Panc1 (cell line): ENCODE data around the gene FGF11. TPM values are rescaled to one million over a fixed set of nuclear protein-coding genes. Genes with fewer than 3 reads are reported as not detected.

Source experiments
- ATAC-seq: fragments of 200-7000 bp; cut with Tn5 transposase; 2 replicates; pipeline ENCODE4 v1.9.1; 2020; ENCODE audit warnings: mild to moderate bottlenecking, moderate library complexity
- BruUV-seq: library from RNA; stranded (reverse); fragments of 400-500 nt; replicated peaks from 2 replicates; lab custom pipeline; 2021; lab: Mats Ljungman, UMichigan
- CTCF ChIA-PET: fragments of 300-600 bp; sonication (Branson Sonifier 250); formaldehyde crosslinking; loops from one replicate; lab custom pipeline; 2022; ENCODE audit warnings: antibody characterized with exemption; lab: Charles Lee
- POLR2A ChIA-PET: fragments of 300-600 bp; sonication (Branson Sonifier 250); formaldehyde crosslinking; loops from one replicate; lab custom pipeline; 2022; ENCODE audit warnings: antibody characterized with exemption; lab: Charles Lee
- DNase-seq: peaks from one replicate; pipeline ENCODE4 v3.0.0-alpha.2; 2010; ENCODE audit warnings: low read depth, low spot score
- H3K27ac ChIP-seq: 2 replicates; pipeline ENCODE4 v1.5.1; 2011; ENCODE audit warnings: mild to moderate bottlenecking, low read length, inconsistent platforms
- H3K27me3 ChIP-seq: fragments of 200-500 bp; sonication (Bioruptor generic); 2 replicates; pipeline ENCODE4 v1.6.0; 2014; ENCODE audit warnings: low read length, inconsistent platforms; ENCODE audit not compliant: control insufficient read depth, insufficient read depth
- H3K36me3 ChIP-seq: fragments of 200-500 bp; sonication (Bioruptor generic); 2 replicates; pipeline ENCODE4 v1.5.1; 2014; ENCODE audit warnings: inconsistent platforms, mild to moderate bottlenecking, low read length, moderate library complexity; ENCODE audit not compliant: control insufficient read depth, insufficient read depth
- H3K4me1 ChIP-seq: 2 replicates; pipeline ENCODE4 v1.5.1; 2011; ENCODE audit warnings: inconsistent platforms, mild to moderate bottlenecking, low read length, moderate library complexity; ENCODE audit not compliant: control insufficient read depth, insufficient read depth
- H3K4me3 ChIP-seq, 2 experiments: 2 replicates each; pipeline ENCODE4 v1.5.1; 2011 to 2012; ENCODE audit warnings: low read depth in 2 of 2, low read length in 2 of 2, mild to moderate bottlenecking in 2 of 2, inconsistent platforms in 1 of 2, moderate library complexity in 1 of 2
- H3K9me3 ChIP-seq: fragments of 200-500 bp; sonication (Bioruptor generic); 2 replicates; pipeline ENCODE4 v1.5.1; 2014; ENCODE audit warnings: low read depth, mild to moderate bottlenecking, inconsistent platforms, low read length, moderate library complexity; ENCODE audit not compliant: control insufficient read depth, insufficient read depth
- CTCF ChIP-seq: fragments of 450-650 bp; IDR thresholded peaks from 2 replicates; pipeline ENCODE4 v1.5.1; 2017; ENCODE audit warnings: mild to moderate bottlenecking
- POLR2AphosphoS5 ChIP-seq: IDR thresholded peaks from 2 replicates; pipeline ENCODE4 v1.6.1; 2012; ENCODE audit warnings: mild to moderate bottlenecking, low read depth, low read length, moderate library complexity
- REST ChIP-seq, 2 experiments: IDR thresholded peaks; 2 replicates each; pipeline ENCODE4 v1.6.1; 2011 to 2012; ENCODE audit warnings: low read depth in 2 of 2, control low read depth in 1 of 2, low read length in 1 of 2, mild to moderate bottlenecking in 1 of 2, moderate library complexity in 1 of 2; ENCODE audit not compliant: insufficient read depth in 1 of 2
- SIN3A ChIP-seq: IDR thresholded peaks from 2 replicates; pipeline ENCODE4 v1.6.1; 2012; ENCODE audit warnings: low read depth, mild to moderate bottlenecking, low read length, moderate library complexity, borderline replicate concordance; ENCODE audit not compliant: insufficient read depth
- TCF7L2 ChIP-seq: IDR thresholded peaks from 2 replicates; pipeline ENCODE4 v1.6.1; 2011; ENCODE audit warnings: mild to moderate bottlenecking, low read depth, low read length, inconsistent platforms
- in situ Hi-C: cut with HindIII; loops from 2 replicates; pipeline ENCODE4 v1.10.0; 2016; ENCODE audit warnings: low sequenced_read_pairs, low pct_unique_long_range_greater_than_20kb
- intact Hi-C: fragments of 100-400 bp; cut with micrococcal nuclease; formaldehyde crosslinking; loops from one replicate; pipeline ENCODE4 v1.10.0; 2022; ENCODE audit not compliant: unreplicated experiment
- total RNA-seq: library from RNA; stranded (reverse); gene quantifications from one replicate; pipeline ENCODE4 v1.2.1, GENCODE V29; 2021; ENCODE audit not compliant: unreplicated experiment

Gene FGF11
- total RNA-seq, 1 experiment from 2014 or later, result 4.4 TPM

- no peak for ATAC-seq
- no TSS peak for BruUV-seq
- no peak for DNase-seq
- H3K27ac ChIP-seq, result no peak overlapping the region
- no peaks in the 10 kb centered on the region for H3K27me3 ChIP-seq
- no peak overlapping the region for H3K4me3 ChIP-seq
- H3K36me3 ChIP-seq, result no peaks in the 10 kb centered on the region
- ChIA-PET POLR2A (interaction anchor here (0.7 kb wide), 1 partner anchor 17 kb away, joined by 3 read pairs; no protein-coding TSS in a partner anchor), CTCF (interaction anchor here (0.6 kb wide), 1 partner anchor 17 kb away, joined by 6 read pairs; no protein-coding TSS in a partner anchor)
- peaks cover 18% of the 10 kb centered on the region for H3K4me1 ChIP-seq
- intact Hi-C loops, result no loop called here
- H3K9me3 ChIP-seq, result no peaks in the 10 kb centered on the region
- in situ Hi-C loops, result no loop called here
- TF ChIP-seq CTCF (no peak), SIN3A (no peak), POLR2AphosphoS5 (no peak), TCF7L2 (no peak), REST (IDR thresholded peaks at IDR 0.05; ENCODE audit: insufficient read depth in 1 of 2, low read depth in 2 of 2, low read length in 1 of 2) (no peak)
These were observed 27.0 kb downstream of the FGF11 start for GRCh38 chr17:7466318-7466638.

DNA sequence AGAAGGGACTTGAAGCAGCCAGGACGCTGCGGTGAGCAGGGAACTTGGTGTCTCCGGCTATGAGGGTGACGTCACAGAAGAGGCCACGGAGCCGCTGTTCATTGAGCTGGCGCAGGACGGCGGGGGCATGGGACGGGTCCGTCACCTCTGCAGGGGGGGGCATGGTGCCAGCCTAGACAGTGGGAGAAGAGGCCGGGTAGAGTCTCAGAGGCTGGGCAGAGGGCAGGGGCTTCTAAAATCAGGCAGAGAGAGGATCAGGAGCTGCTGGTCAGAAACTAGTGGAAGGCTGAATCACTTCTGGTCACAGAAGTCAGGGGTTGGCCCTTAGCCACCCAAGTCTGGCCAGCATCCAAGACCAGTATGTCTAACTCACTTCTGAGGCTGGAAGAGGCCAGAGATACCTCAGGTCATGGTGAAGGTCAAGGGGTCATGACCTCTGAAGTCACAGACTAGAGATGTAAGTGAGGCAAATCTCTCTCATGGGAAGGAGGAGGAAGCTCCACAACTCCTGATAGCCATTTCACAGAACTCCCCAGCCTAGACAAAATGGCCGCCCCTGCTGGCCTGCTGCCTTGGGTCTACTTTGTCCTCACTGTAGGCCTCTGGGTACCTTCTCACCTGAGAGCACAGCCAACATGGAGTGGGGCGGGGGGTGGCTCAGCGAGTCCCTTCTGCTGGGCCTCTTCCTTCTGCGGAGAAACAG is 27.5 kb downstream of the FGF11 start:
- H3K9me3 ChIP-seq, result no peaks in the 10 kb centered on the region
- no peak overlapping the region for H3K4me3 ChIP-seq
- POLR2A ChIA-PET, result no interaction called here
- in situ Hi-C loops (no loop called here), intact Hi-C loops (no loop called here)
- DNase-seq, result no peak
- TF ChIP-seq POLR2AphosphoS5 (no peak), TCF7L2 (no peak), SIN3A (no peak), REST (IDR thresholded peaks at IDR 0.05; ENCODE audit: insufficient read depth in 1 of 2, low read depth in 2 of 2, low read length in 1 of 2) (no peak), CTCF (no peak)
- H3K4me1 ChIP-seq, result peaks cover 21% of the 10 kb centered on the region
- no peaks in the 10 kb centered on the region for H3K27me3 ChIP-seq
- CTCF ChIA-PET, result interaction anchor here (0.6 kb wide), 1 partner anchor 18 kb away, joined by 6 read pairs; no protein-coding TSS in a partner anchor
- no peaks in the 10 kb centered on the region for H3K36me3 ChIP-seq
- no peak overlapping the region for H3K27ac ChIP-seq
- ATAC-seq, result peak; percentile 51
- no TSS peak for BruUV-seq
